Measurements from ENCODE around the gene GAS7.

Gene GAS7

DNA sequence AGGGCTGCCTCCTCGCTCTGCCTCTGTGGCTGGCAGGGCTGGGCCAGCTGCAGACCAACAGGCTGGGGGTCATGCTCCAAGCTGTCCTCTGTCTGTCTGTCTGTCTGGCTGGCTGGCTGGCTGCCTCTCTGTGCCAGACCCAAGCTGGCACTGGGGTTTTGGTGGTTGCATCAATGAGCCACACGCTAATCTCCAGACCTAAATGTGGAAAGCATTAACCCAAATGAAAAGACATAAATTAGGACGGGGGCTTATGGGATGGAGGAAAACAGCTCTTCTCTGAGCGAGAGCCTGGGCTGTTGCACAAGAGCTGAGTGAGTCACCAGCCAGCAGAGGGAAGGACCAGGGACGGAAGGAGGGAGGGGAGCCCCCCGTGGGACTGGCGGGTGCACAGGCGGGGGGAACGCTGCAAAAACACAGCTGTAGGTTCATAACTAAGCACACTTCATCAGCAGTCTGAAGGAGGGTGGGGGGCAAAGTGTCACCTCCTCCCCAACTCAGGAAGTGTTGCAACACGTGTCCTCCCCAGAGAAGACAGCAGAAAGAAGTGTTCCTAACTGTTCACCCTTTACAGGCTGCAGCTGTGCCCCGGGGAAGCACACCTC is 83.4 kb downstream of the GAS7 start:
- no peak overlapping the region; the same call in 1 of the 2 replicates for H3K4me3 ChIP-seq (ENCODE audit: control insufficient read depth, low read depth, low read length)
- DNase-seq (ENCODE audit: low read depth) = peak; percentile 95
- TF ChIP-seq, protein P1, sequence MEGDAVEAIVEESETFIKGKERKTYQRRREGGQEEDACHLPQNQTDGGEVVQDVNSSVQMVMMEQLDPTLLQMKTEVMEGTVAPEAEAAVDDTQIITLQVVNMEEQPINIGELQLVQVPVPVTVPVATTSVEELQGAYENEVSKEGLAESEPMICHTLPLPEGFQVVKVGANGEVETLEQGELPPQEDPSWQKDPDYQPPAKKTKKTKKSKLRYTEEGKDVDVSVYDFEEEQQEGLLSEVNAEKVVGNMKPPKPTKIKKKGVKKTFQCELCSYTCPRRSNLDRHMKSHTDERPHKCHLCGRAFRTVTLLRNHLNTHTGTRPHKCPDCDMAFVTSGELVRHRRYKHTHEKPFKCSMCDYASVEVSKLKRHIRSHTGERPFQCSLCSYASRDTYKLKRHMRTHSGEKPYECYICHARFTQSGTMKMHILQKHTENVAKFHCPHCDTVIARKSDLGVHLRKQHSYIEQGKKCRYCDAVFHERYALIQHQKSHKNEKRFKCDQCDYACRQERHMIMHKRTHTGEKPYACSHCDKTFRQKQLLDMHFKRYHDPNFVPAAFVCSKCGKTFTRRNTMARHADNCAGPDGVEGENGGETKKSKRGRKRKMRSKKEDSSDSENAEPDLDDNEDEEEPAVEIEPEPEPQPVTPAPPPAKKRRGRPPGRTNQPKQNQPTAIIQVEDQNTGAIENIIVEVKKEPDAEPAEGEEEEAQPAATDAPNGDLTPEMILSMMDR (IDR thresholded peaks at IDR 0.05; ENCODE audit: control insufficient read depth, insufficient read depth, low read depth, low read length, missing control alignments) = no peak

DNA sequence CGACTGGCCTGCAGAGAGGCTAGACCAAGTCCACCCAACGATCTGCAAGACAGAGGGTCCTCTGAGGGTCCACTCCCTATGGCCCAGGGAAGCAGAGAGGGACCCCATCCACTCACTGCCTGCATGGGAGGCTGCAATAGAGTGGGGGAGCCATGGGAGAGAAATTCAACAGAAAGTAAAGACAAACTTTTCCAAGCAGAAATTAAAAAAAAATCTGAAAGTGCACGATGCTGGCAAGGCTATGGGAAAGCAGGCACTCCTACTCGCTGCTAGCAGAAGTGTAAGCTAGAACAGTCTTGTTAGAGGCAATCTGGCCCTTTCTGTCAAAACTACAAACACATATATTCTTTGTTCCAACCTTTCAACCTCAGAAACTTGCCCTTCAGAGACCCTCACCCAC is 85.4 kb downstream of the GAS7 start:
- TF ChIP-seq, protein P1 (IDR thresholded peaks at IDR 0.05; ENCODE audit: control insufficient read depth, insufficient read depth, low read depth, low read length, missing control alignments) = no peak
- DNase-seq (ENCODE audit: low read depth) = no peak
- no peak overlapping the region for H3K4me3 ChIP-seq (ENCODE audit: control insufficient read depth, low read depth, low read length)

DNA sequence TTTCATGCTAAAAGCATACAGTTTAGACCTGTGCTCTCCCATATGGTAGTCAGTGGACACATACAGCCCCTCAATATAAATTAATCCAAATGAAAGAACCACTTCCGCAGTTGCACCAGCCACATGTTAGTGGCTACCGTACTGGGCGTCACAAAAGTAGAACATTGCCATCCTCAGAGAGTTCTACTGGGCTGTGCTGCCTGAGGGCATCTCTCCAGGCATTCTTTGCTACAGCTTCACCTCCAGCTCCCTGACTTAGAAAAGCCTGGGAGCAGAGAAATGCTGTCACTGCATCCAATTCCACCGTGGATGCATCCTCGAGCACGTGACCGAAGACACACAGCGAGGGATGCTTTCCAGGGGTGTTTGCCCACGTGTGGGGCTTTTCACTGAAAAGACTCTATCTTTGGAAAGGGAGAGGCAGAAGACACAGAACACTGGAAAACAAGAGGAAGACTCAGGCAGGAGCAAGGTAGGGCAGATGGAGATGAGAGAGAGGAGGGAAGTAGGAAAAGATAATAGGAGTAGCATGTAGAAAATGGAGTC is 86.4 kb downstream of the GAS7 start:
- TF ChIP-seq, protein P1 (IDR thresholded peaks at IDR 0.05; ENCODE audit: control insufficient read depth, insufficient read depth, low read depth, low read length, missing control alignments) = no peak
- no peak overlapping the region for H3K4me3 ChIP-seq (ENCODE audit: control insufficient read depth, low read depth, low read length)
- no peak for DNase-seq (ENCODE audit: low read depth)

DNA sequence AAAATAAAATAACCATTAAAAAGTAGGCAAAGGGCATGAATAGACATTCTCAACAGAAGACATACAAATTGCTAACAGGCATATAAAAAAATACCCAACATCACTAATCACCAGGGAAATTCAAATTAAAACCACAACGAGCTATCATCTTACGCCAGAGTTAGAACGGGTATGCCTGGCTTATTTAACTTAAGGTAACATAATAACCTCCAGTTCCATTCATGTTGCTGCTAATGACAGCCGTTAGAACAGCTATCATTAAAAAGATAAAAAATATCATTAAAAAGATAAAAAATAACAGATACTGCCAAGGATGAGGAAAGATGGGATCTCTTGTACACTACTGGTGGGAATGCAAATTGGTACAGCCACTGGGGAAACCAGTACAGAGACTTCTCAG is 89.3 kb downstream of the GAS7 start:
- TF ChIP-seq, protein P1 (IDR thresholded peaks at IDR 0.05; ENCODE audit: control insufficient read depth, insufficient read depth, low read depth, low read length, missing control alignments) = no peak

DNA sequence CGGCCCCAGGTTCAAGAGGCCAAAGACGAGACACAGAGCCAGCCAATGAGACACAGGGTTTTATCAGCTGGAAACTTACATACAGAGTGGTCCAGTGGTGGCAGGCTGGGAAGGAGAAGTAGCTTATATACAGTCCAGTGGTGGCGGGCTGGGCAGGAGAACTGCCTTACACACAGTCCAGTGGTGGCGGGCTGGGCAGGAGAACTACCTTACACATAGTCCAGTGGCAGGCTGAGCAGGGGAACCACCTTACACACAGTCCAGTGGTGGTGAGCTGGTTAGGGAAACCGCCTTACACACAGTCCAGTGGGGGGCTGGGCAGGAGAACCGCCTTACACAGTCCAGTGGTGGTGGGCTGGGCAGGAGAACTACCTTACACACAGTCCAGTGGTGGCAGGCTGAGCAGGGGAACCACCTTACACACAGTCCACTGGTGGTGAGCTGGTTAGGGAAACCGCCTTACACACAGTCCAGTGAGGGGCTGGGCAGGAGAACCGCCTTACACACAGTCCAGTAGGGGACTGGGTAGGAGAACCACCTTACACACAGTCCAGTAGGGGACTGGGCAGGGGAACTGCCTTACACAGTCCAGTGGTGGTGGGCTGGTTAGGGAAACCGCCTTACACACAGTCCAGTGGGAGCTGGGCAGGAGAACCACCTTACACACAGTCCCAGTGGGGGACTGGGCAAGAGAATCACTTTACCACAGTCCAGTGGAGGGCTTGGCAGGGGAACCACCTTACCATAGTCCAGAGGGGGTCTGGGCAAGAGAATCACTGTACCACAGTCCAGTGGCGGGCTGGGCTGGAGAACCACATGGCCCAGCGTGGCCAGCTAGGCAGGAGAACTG is 90.9 kb downstream of the GAS7 start:
- TF ChIP-seq, protein P1 (IDR thresholded peaks at IDR 0.05; ENCODE audit: control insufficient read depth, insufficient read depth, low read depth, low read length, missing control alignments) = no peak
- H3K4me3 ChIP-seq (ENCODE audit: control insufficient read depth, low read depth, low read length) = no peak overlapping the region
- no peak for DNase-seq (ENCODE audit: low read depth)

More for the DNA sequence above, 89.3 kb downstream of the GAS7 start:
- no peak for DNase-seq (ENCODE audit: low read depth)
- H3K4me3 ChIP-seq (ENCODE audit: control insufficient read depth, low read depth, low read length) = no peak overlapping the region

DNA sequence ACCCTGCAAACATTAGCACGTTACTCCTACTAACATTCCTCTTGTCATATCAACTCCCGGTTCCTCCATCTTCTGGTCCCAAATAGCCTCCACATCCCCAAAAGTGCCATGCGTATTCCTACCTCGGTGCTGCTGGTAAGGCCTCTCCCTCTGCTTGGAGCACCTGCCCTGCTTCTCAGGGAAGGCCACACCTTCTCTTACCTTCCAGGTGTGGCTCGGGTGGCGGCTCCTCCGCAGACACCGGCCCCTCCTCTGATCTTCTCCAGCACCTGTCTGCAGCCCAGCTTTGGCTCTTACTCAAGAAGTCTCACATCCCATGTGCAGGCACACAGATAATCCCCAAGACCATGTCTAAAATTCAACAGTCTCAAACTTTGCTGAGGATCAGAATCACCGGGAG is 92.3 kb downstream of the GAS7 start:
- no peak overlapping the region for H3K4me3 ChIP-seq (ENCODE audit: control insufficient read depth, low read depth, low read length)
- TF ChIP-seq, protein P1 (IDR thresholded peaks at IDR 0.05; ENCODE audit: control insufficient read depth, insufficient read depth, low read depth, low read length, missing control alignments) = no peak
- no peak for DNase-seq (ENCODE audit: low read depth)

Measured in AG09309 (cell line).